Mammary epithelial cell (primary cell): Measurements from ENCODE around the gene PDGFC.

Experiments used
- EZH2 ChIP-seq: IDR thresholded peaks from 2 replicates; pipeline ENCODE4 v1.6.1; 2012; ENCODE audit warnings: low read length, inconsistent platforms, borderline replicate concordance
- TF ChIP-seq, protein P1 (sequence below), 2 donors: IDR thresholded peaks in 1 of 2; conservative IDR thresholded peaks in 1 of 2; 2 replicates each; pipeline ENCODE4 v1.5.1; 2011 to 2012; ENCODE audit warnings: inconsistent platforms in 2 of 2, low read length in 2 of 2, mild to moderate bottlenecking in 2 of 2, control low read depth in 1 of 2, low read depth in 1 of 2; ENCODE audit not compliant: insufficient read depth in 1 of 2; ENCODE audit errors: extremely low read depth in 1 of 2

DNA sequence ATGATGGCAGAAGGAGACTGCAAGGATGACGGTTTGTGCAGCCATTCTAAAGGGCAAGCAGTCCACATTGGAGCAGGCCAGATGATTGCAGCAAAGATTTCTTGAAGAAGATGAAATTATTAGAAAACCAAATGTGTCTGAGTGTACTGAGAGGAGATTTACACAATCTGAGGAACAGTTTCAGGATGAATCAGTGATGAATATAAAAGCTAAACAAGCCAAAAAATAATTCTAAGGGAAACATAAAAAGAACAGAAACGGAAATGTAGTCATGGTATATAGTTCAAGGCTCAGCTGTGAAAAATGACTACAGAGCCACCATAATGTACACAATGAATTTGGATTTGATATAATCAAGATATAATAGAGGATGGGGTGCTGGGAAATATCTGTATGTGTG, 168.5 kb downstream of the PDGFC start:
- TF ChIP-seq, protein P1, sequence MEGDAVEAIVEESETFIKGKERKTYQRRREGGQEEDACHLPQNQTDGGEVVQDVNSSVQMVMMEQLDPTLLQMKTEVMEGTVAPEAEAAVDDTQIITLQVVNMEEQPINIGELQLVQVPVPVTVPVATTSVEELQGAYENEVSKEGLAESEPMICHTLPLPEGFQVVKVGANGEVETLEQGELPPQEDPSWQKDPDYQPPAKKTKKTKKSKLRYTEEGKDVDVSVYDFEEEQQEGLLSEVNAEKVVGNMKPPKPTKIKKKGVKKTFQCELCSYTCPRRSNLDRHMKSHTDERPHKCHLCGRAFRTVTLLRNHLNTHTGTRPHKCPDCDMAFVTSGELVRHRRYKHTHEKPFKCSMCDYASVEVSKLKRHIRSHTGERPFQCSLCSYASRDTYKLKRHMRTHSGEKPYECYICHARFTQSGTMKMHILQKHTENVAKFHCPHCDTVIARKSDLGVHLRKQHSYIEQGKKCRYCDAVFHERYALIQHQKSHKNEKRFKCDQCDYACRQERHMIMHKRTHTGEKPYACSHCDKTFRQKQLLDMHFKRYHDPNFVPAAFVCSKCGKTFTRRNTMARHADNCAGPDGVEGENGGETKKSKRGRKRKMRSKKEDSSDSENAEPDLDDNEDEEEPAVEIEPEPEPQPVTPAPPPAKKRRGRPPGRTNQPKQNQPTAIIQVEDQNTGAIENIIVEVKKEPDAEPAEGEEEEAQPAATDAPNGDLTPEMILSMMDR (conservative IDR thresholded peaks at IDR 0.05 in 1 of 2, IDR thresholded peaks at IDR 0.05 in 1 of 2; ENCODE audit: extremely low read depth in 1 of 2, insufficient read depth in 1 of 2, low read depth in 1 of 2, low read length in 2 of 2) = no peak
- no peak for TF ChIP-seq EZH2
